GM10248 (cell line): ENCODE results near the gene FRK.

Source experiments
- CTCF ChIA-PET: fragments of 300-600 bp; sonication (Branson Sonifier 250); formaldehyde crosslinking; extraction: SDS; loops from one replicate; lab custom pipeline; 2021; ENCODE audit warnings: antibody characterized with exemption; lab: Yijun Ruan, JAX
- POLR2A ChIA-PET: fragments of 350-650 bp; sonication (Branson Sonifier 250); formaldehyde crosslinking; extraction: SDS; loops from one replicate; lab custom pipeline; 2020; ENCODE audit warnings: antibody characterized with exemption; lab: Yijun Ruan, JAX
- DNase-seq: peaks from one replicate; pipeline ENCODE4 v3.0.0; 2012; ENCODE audit errors: extremely low spot score
- CTCF ChIP-seq: IDR thresholded peaks from 2 replicates; pipeline ENCODE4 v1.5.1; 2012; ENCODE audit warnings: mild to moderate bottlenecking, low read depth; ENCODE audit errors: extremely low read depth, missing control alignments, control extremely low read depth

The FRK gene

GRCh38 chr6:116010386-116010785, 50.3 kb downstream of the FRK start:
- DNase-seq = no peak
- TF ChIP-seq CTCF = peak; percentile 5
- CTCF ChIA-PET = interaction anchor here (0.8 to 3.8 kb wide), 10 partner anchors 13 to 159 kb away, joined by 3 to 28 read pairs (median 5); partner anchors contain the start of gene NT5DC1
- POLR2A ChIA-PET = no interaction called here

- DNase-seq = no peak
- POLR2A ChIA-PET = no interaction called here
- no peak for TF ChIP-seq CTCF
- CTCF ChIA-PET = interaction anchor here (0.7 to 1.9 kb wide), 8 partner anchors 9 to 104 kb away, joined by 3 to 9 read pairs (median 4); no protein-coding TSS in a partner anchor
Measured at GRCh38 chr6:116008470-116009243, 52.0 kb downstream of the FRK start.

- ChIA-PET POLR2A (no interaction called here), CTCF (no interaction called here)
- no peak for DNase-seq
- no peak for TF ChIP-seq CTCF
Measured at GRCh38 chr6:116004841-116005815, 55.6 kb downstream of the FRK start.

- peak; percentile 39 for DNase-seq
- TF ChIP-seq CTCF = no peak
- CTCF ChIA-PET = interaction anchor here (1.2 to 1.7 kb wide), 3 partner anchors 9 to 108 kb away, joined by 3 to 5 read pairs (median 3); no protein-coding TSS in a partner anchor
- POLR2A ChIA-PET = no interaction called here
Measured at GRCh38 chr6:116003668-116004067, 57.0 kb downstream of the FRK start.

GRCh38 chr6:116002756-116003155, 57.9 kb downstream of the FRK start:
- POLR2A ChIA-PET = no interaction called here
- DNase-seq = no peak
- CTCF ChIA-PET = interaction anchor here (1.2 to 1.7 kb wide), 3 partner anchors 10 to 109 kb away, joined by 3 to 5 read pairs (median 3); no protein-coding TSS in a partner anchor
- no peak for TF ChIP-seq CTCF

GRCh38 chr6:115999235-115999634, 61.5 kb downstream of the FRK start:
- CTCF ChIA-PET = interaction anchor here (2.2 kb wide), 1 partner anchor 13 kb away, joined by 7 read pairs; no protein-coding TSS in a partner anchor

More at GRCh38 chr6:115999235-115999634, 61.5 kb downstream of the FRK start:
- TF ChIP-seq CTCF = no peak
- POLR2A ChIA-PET = no interaction called here
- DNase-seq = no peak
